ENCODE results near the gene EXOC4. TPM values are rescaled to one million over a fixed set of nuclear protein-coding genes. Genes with fewer than 3 reads are reported as not detected.

Gene EXOC4
- total and polyA plus RNA-seq, 2 experiments from 2014 or later: 23.9 to 51.7 TPM

DNA sequence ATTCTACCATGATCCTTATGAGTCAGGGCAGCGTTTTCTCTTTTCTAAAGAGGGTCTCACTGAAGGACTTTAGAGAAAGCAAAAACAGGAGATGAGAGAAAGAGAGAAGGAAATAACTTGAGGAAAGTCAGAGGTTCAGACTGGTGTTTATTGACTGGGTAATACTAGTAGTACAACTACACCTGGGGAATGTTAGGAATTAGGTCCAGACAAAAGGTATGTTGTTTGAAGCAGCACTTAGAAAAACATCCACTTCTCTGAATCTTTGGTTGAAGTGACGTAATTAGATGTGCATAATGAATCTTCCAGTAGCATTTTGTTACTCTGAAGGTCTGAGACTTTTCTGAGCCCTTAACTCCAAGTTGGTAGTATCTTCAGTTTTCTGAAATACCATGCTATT lies 494.0 kb downstream of the EXOC4 start:
- in situ Hi-C loops (cut with MboI): no loop called here

DNA sequence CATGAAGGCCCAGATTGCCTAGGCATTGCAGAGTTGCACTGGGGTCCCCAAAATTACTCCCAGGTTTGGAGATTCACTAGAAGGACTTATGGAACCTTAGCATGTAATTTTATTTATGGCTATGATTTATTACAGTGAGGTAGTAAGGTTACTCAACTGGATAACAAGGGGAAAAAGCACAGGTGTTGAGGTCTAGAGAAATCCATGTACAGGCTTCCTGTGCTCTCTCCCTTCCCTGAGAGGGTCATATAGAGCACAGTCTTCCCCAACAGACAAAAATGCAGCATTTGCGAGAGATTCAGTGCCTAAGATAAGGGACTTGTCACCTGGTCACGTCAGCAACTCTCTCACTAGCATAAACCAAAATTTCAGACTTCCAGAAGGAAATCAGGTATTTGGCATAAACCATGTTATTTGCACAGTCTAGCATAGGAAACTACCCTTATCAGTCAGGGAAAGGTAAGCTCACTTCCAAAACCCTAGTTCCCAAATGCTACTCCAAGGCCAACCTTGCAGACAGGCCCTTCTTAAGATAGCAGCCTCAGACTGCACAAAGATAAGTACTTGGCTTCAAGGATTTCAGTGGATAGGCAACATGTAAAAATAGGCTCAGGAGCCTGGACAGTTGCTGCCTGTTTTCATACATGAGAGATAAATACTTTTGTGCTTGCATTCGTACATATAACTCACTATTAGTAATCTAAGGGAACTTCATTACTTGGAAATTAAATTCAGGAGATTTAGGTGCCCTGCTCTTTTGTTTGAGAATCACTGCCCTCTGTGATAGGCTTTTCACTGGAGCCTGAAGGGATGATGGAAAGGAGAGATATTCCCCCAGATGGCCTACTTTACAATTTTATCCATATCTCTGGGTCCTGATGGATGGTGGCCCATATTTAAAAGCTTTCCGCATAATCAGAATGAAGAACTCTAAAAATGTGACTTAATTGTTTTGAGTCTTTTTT lies 495.8 kb downstream of the EXOC4 start:
- Histone ChIP-seq H3K79me2 (ENCODE audit: insufficient read depth) (no peaks in the 10 kb centered on the region), H4K20me1 (ENCODE audit: insufficient read depth) (no peaks in the 10 kb centered on the region), H3F3A (ENCODE audit: insufficient read depth) (no peaks in the 10 kb centered on the region), H2AFZ (no peak overlapping the region), H3K4me3 (no peak overlapping the region), H3K4me1 (ENCODE audit: insufficient read depth) (no peaks in the 10 kb centered on the region), H3K9me3 (ENCODE audit: low read depth) (no peaks in the 10 kb centered on the region), H3K4me2 (ENCODE audit: unreplicated experiment) (no peak overlapping the region), H3K27ac (no peak overlapping the region), H3K9ac (no peak overlapping the region), H3K36me3 (ENCODE audit: low read depth) (no peaks in the 10 kb centered on the region), H3K27me3 (replicated peaks; ENCODE audit: insufficient read depth) (no peaks in the 10 kb centered on the region), H3K9me2 (ENCODE audit: insufficient read depth) (no peaks in the 10 kb centered on the region)
- WGBS, 2 experiments (ENCODE audit: low coverage in 1 of 2, low lambda C conversion rate in 2 of 2, missing lambda C conversion rate in 2 of 2): 93 to 96% methylated on average over 4 of the region's 4 CpGs
- TF ChIP-seq EZH2 (IDR thresholded peaks at IDR 0.05; ENCODE audit: insufficient read depth, poor library complexity, severe bottlenecking) (no peak), EZH2phosphoT487 (IDR thresholded peaks at IDR 0.05; ENCODE audit: insufficient read depth, low read depth) (no peak)
- in situ Hi-C loops (cut with MboI): no loop called here
- DNase-seq: no peak

More for the DNA sequence above, 494.0 kb downstream of the EXOC4 start:
- no peaks in the 10 kb centered on the region for H3K9me2 ChIP-seq (ENCODE audit: insufficient read depth)
- H3K4me1 ChIP-seq (ENCODE audit: insufficient read depth): no peaks in the 10 kb centered on the region
- no peaks in the 10 kb centered on the region for H3F3A ChIP-seq (ENCODE audit: insufficient read depth)
- no peaks in the 10 kb centered on the region for H4K20me1 ChIP-seq (ENCODE audit: insufficient read depth)
- no peak for DNase-seq
- no peak overlapping the region for H3K4me3 ChIP-seq
- 47% methylated on average over 2 of the region's 2 CpGs for WGBS, 2 experiments (ENCODE audit: low coverage in 1 of 2, low lambda C conversion rate in 2 of 2, missing lambda C conversion rate in 2 of 2)
- no peaks in the 10 kb centered on the region for H3K27me3 ChIP-seq (replicated peaks; ENCODE audit: insufficient read depth)
- H3K27ac ChIP-seq: no peak overlapping the region
- H3K9ac ChIP-seq: no peak overlapping the region
- H3K36me3 ChIP-seq (ENCODE audit: low read depth): no peaks in the 10 kb centered on the region
- H3K4me2 ChIP-seq (ENCODE audit: unreplicated experiment): no peak overlapping the region
- no peak overlapping the region for H2AFZ ChIP-seq
- no peak for TF ChIP-seq EZH2phosphoT487 (IDR thresholded peaks at IDR 0.05; ENCODE audit: insufficient read depth, low read depth)
- TF ChIP-seq EZH2 (IDR thresholded peaks at IDR 0.05; ENCODE audit: insufficient read depth, poor library complexity, severe bottlenecking): no peak
- no peaks in the 10 kb centered on the region for H3K9me3 ChIP-seq (ENCODE audit: low read depth)
- no peaks in the 10 kb centered on the region for H3K79me2 ChIP-seq (ENCODE audit: insufficient read depth)

DNA sequence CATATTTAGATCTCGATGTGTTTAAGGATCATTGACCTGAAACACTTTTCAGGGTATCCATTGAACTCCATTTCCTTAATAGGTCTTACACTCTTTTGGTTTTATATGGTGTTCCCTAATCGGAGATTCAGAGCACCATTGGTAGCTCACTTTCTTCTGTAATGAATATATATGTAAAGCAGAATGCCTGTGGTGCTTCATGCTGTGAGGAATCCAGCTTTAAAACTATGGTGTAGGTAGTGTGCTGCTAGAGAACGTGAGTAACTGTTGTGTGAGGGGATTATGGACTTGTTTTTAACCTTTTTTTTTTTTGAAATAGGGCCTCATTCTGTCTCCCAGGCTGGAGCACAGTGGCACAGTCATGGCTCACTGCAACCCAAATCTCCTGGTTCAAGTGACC lies 497.4 kb downstream of the EXOC4 start:
- Histone ChIP-seq H3F3A (ENCODE audit: insufficient read depth) (no peaks in the 10 kb centered on the region), H3K4me2 (ENCODE audit: unreplicated experiment) (no peak overlapping the region), H3K9ac (no peak overlapping the region), H3K79me2 (ENCODE audit: insufficient read depth) (no peaks in the 10 kb centered on the region), H3K27me3 (replicated peaks; ENCODE audit: insufficient read depth) (no peaks in the 10 kb centered on the region), H4K20me1 (ENCODE audit: insufficient read depth) (no peaks in the 10 kb centered on the region), H3K9me3 (ENCODE audit: low read depth) (no peaks in the 10 kb centered on the region), H3K36me3 (ENCODE audit: low read depth) (no peaks in the 10 kb centered on the region), H3K4me3 (no peak overlapping the region), H2AFZ (no peak overlapping the region), H3K27ac (no peak overlapping the region), H3K4me1 (ENCODE audit: insufficient read depth) (no peaks in the 10 kb centered on the region), H3K9me2 (ENCODE audit: insufficient read depth) (no peaks in the 10 kb centered on the region)
- in situ Hi-C loops (cut with MboI): no loop called here
- WGBS, 2 experiments (ENCODE audit: low coverage in 1 of 2, low lambda C conversion rate in 2 of 2, missing lambda C conversion rate in 2 of 2): 71 to 77% methylated on average over 3 of the region's 3 CpGs
- TF ChIP-seq EZH2 (IDR thresholded peaks at IDR 0.05; ENCODE audit: insufficient read depth, poor library complexity, severe bottlenecking): no peak
- TF ChIP-seq EZH2phosphoT487 (IDR thresholded peaks at IDR 0.05; ENCODE audit: insufficient read depth, low read depth): no peak
- DNase-seq: no peak

DNA sequence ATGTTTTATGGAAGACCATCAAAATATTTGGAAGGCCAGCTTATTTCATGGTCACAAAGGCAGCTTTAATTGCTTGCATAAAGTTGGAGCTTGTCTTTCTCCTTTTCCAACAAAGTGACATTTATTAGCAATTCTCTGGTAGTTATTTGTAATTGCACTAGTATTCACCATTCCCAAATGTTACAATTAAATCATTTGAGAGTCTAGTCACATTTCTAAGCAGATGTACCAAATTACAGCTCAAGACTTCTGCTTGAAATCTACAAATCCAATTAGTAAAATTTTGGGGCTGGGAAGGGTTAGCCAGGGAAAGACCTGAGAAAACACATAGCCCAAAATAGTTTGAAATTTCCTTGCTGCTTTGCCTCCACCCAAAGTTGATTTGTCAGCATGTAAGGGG lies 498.2 kb downstream of the EXOC4 start:
- Histone ChIP-seq H3K4me1 (ENCODE audit: insufficient read depth) (no peaks in the 10 kb centered on the region), H2AFZ (no peak overlapping the region), H3K79me2 (ENCODE audit: insufficient read depth) (no peaks in the 10 kb centered on the region), H3K27me3 (replicated peaks; ENCODE audit: insufficient read depth) (no peaks in the 10 kb centered on the region), H3K36me3 (ENCODE audit: low read depth) (no peaks in the 10 kb centered on the region), H3K4me3 (no peak overlapping the region), H3K9ac (no peak overlapping the region), H3K9me2 (ENCODE audit: insufficient read depth) (no peaks in the 10 kb centered on the region), H3F3A (ENCODE audit: insufficient read depth) (no peaks in the 10 kb centered on the region), H3K27ac (no peak overlapping the region), H3K9me3 (ENCODE audit: low read depth) (no peaks in the 10 kb centered on the region), H3K4me2 (ENCODE audit: unreplicated experiment) (no peak overlapping the region), H4K20me1 (ENCODE audit: insufficient read depth) (no peaks in the 10 kb centered on the region)
- TF ChIP-seq EZH2phosphoT487 (IDR thresholded peaks at IDR 0.05; ENCODE audit: insufficient read depth, low read depth) (no peak), EZH2 (IDR thresholded peaks at IDR 0.05; ENCODE audit: insufficient read depth, poor library complexity, severe bottlenecking) (no peak)
- no peak for DNase-seq
- in situ Hi-C loops (cut with MboI): no loop called here
